Keratinocyte (primary cell): ENCODE data around the gene ZSWIM6.

Experiments
- CTCF ChIP-seq, 3 experiments: IDR thresholded peaks in 1 of 3; conservative IDR thresholded peaks in 1 of 3; optimal IDR thresholded peaks in 1 of 3; 2 replicates in 2 of 3; 3 replicates in 1 of 3; pipeline versions ENCODE3 to v1.5.1; 2011; ENCODE audit warnings: low read length in 3 of 3, mild to moderate bottlenecking in 3 of 3, moderate library complexity in 2 of 3, control low read depth in 1 of 3, inconsistent platforms in 1 of 3; ENCODE audit not compliant: insufficient read depth in 2 of 3; ENCODE audit errors: extremely low read depth in 1 of 3
- EZH2 ChIP-seq: IDR thresholded peaks from one replicate; pipeline ENCODE4 v1.6.1; 2012; ENCODE audit warnings: inconsistent platforms, mild to moderate bottlenecking, low read length, moderate library complexity

- TF ChIP-seq CTCF (optimal IDR thresholded peaks at IDR 0.05 in 1 of 3, IDR thresholded peaks at IDR 0.05 in 1 of 3, conservative IDR thresholded peaks at IDR 0.05 in 1 of 3; ENCODE audit: extremely low read depth in 1 of 3, insufficient read depth in 2 of 3, low read length in 3 of 3) (no peak), EZH2 (no peak)
Observed at GRCh38 chr5:61346511-61346910, 14.5 kb downstream of the ZSWIM6 start.
